ENCODE results near the gene PBRM1.

- TF ChIP-seq RAD21 (IDR thresholded peaks at IDR 0.05; ENCODE audit: low read depth) (no peak), CREB1 (IDR thresholded peaks at IDR 0.05; ENCODE audit: low read depth) (no peak)
- TF ChIP-seq, protein P1, sequence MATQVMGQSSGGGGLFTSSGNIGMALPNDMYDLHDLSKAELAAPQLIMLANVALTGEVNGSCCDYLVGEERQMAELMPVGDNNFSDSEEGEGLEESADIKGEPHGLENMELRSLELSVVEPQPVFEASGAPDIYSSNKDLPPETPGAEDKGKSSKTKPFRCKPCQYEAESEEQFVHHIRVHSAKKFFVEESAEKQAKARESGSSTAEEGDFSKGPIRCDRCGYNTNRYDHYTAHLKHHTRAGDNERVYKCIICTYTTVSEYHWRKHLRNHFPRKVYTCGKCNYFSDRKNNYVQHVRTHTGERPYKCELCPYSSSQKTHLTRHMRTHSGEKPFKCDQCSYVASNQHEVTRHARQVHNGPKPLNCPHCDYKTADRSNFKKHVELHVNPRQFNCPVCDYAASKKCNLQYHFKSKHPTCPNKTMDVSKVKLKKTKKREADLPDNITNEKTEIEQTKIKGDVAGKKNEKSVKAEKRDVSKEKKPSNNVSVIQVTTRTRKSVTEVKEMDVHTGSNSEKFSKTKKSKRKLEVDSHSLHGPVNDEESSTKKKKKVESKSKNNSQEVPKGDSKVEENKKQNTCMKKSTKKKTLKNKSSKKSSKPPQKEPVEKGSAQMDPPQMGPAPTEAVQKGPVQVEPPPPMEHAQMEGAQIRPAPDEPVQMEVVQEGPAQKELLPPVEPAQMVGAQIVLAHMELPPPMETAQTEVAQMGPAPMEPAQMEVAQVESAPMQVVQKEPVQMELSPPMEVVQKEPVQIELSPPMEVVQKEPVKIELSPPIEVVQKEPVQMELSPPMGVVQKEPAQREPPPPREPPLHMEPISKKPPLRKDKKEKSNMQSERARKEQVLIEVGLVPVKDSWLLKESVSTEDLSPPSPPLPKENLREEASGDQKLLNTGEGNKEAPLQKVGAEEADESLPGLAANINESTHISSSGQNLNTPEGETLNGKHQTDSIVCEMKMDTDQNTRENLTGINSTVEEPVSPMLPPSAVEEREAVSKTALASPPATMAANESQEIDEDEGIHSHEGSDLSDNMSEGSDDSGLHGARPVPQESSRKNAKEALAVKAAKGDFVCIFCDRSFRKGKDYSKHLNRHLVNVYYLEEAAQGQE (IDR thresholded peaks at IDR 0.05; ENCODE audit: low read depth) = no peak
- TF ChIP-seq, protein P2, sequence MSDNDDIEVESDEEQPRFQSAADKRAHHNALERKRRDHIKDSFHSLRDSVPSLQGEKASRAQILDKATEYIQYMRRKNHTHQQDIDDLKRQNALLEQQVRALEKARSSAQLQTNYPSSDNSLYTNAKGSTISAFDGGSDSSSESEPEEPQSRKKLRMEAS (IDR thresholded peaks at IDR 0.05) = no peak
Observed at GRCh38 chr3:52544937-52545336, 140.8 kb downstream of the PBRM1 start.
